HepG2 (cell line): ENCODE measurements around the gene NISCH. TPM values are rescaled to one million over a fixed set of nuclear protein-coding genes. Genes with fewer than 3 reads are reported as not detected.

ENCODE experiments used
- AKAP8 ChIP-seq: sonication (generic); formaldehyde crosslinking; IDR thresholded peaks from 2 replicates; pipeline ENCODE4 v1.5.1; 2020; ENCODE audit warnings: mild to moderate bottlenecking, missing genetic modification reagents
- ATF7 ChIP-seq, 2 experiments: fragments of 450-650 bp in 1 of 2; sonication (generic) in 1 of 2; formaldehyde crosslinking in 1 of 2; IDR thresholded peaks; 2 replicates each; pipeline versions ENCODE4 v1.4.0 to v1.6.1; 2016 to 2020; ENCODE audit warnings: antibody characterized with exemption in 1 of 2, mild to moderate bottlenecking in 1 of 2, missing genetic modification reagents in 1 of 2
- FOXA3 ChIP-seq: IDR thresholded peaks from 2 replicates; pipeline ENCODE4 v1.6.1; 2016; ENCODE audit warnings: missing genetic modification reagents, missing compliant biosample characterization
- MNT ChIP-seq: fragments of 450-650 bp; IDR thresholded peaks from 2 replicates; pipeline ENCODE4 v1.6.1; 2016
- NCOA2 ChIP-seq: sonication (generic); formaldehyde crosslinking; IDR thresholded peaks from 2 replicates; pipeline ENCODE4 v1.8.0; 2022; ENCODE audit warnings: inconsistent platforms
- POLR2A ChIP-seq, 2 experiments: IDR thresholded peaks; 2 replicates each; pipeline ENCODE4 v1.6.1; 2011; ENCODE audit warnings: low read depth in 2 of 2, low read length in 2 of 2, mild to moderate bottlenecking in 1 of 2, moderate library complexity in 1 of 2; ENCODE audit not compliant: insufficient read depth in 1 of 2
- RERE ChIP-seq: IDR thresholded peaks from 2 replicates; pipeline ENCODE4 v1.6.1; 2016; ENCODE audit warnings: low read depth, missing genetic modification reagents, missing compliant biosample characterization
- SMYD3 ChIP-seq: sonication (generic); formaldehyde crosslinking; IDR thresholded peaks from 2 replicates; pipeline ENCODE4 v1.8.1; 2023; ENCODE audit warnings: mild to moderate bottlenecking, missing genetic modification reagents
- TARDBP ChIP-seq: sonication (generic); formaldehyde crosslinking; IDR thresholded peaks from 2 replicates; pipeline ENCODE4 v1.8.0; 2022; ENCODE audit warnings: mild to moderate bottlenecking, missing genetic modification reagents
- ZNF331 ChIP-seq: sonication (generic); formaldehyde crosslinking; IDR thresholded peaks from 2 replicates; pipeline ENCODE4 v1.4.0; 2020; ENCODE audit warnings: missing genetic modification reagents
- ZNF460 ChIP-seq: sonication (generic); formaldehyde crosslinking; IDR thresholded peaks from 2 replicates; pipeline ENCODE4 v1.5.1; 2020; ENCODE audit warnings: missing genetic modification reagents, mild to moderate bottlenecking, borderline replicate concordance
- ZNF576 ChIP-seq: sonication (generic); formaldehyde crosslinking; IDR thresholded peaks from 2 replicates; pipeline ENCODE4 v1.4.0; 2020; ENCODE audit warnings: mild to moderate bottlenecking, missing genetic modification reagents
- ZNF652 ChIP-seq: IDR thresholded peaks from 2 replicates; pipeline ENCODE4 v1.6.1; 2016; ENCODE audit warnings: low read depth, borderline replicate concordance
- ZNF670 ChIP-seq: sonication (generic); formaldehyde crosslinking; IDR thresholded peaks from 2 replicates; pipeline ENCODE4 v1.8.0; 2022; ENCODE audit warnings: mild to moderate bottlenecking, missing genetic modification reagents, borderline replicate concordance
- ZNF703 ChIP-seq: sonication (generic); formaldehyde crosslinking; IDR thresholded peaks from 2 replicates; pipeline ENCODE4 v1.5.1; 2020; ENCODE audit warnings: missing genetic modification reagents, mild to moderate bottlenecking, moderate library complexity, borderline replicate concordance
- polyA plus RNA-seq, 8 experiments: library from polyadenylated mRNA; depleted of rRNA in 3 of 8; stranded (reverse) in 7 of 8; unstranded in 1 of 8; fragments of >200 nt; fragmentation: Illumina TruSeq in 4 of 8; extraction: Trizol in 4 of 8; gene quantifications; 2 replicates each; pipeline versions ENCODE4 v1.2.1 to v1.2.3, GENCODE V29; 2011 to 2016; ENCODE audit warnings: low read depth in 4 of 8, missing spikeins in 1 of 8, mixed read lengths in 1 of 8; ENCODE audit not compliant: insufficient read depth in 1 of 8
- total RNA-seq, 5 experiments: library from RNA; depleted of rRNA; stranded (reverse); fragments of >200 nt; fragmentation: Illumina TruSeq; extraction: Trizol; gene quantifications; 2 replicates each; pipeline ENCODE4 v1.2.3, GENCODE V29; 2016; ENCODE audit warnings: low read depth in 1 of 5
- TF ChIP-seq, protein P1 (sequence below): sonication (generic); formaldehyde crosslinking; IDR thresholded peaks from 2 replicates; pipeline ENCODE4 v1.5.1; 2020; ENCODE audit warnings: mild to moderate bottlenecking, missing genetic modification reagents
- TF ChIP-seq, protein P2 (sequence below): sonication (generic); formaldehyde crosslinking; IDR thresholded peaks from 2 replicates; pipeline ENCODE4 v1.5.0; 2020; ENCODE audit warnings: missing genetic modification reagents, mild to moderate bottlenecking, borderline replicate concordance

NISCH gene
- total and polyA plus RNA-seq, 2 of the 13 experiments (the other 11 are each of a cell fraction or from before 2014, with no cell fraction given), result 27.0 to 47.6 TPM

DNA sequence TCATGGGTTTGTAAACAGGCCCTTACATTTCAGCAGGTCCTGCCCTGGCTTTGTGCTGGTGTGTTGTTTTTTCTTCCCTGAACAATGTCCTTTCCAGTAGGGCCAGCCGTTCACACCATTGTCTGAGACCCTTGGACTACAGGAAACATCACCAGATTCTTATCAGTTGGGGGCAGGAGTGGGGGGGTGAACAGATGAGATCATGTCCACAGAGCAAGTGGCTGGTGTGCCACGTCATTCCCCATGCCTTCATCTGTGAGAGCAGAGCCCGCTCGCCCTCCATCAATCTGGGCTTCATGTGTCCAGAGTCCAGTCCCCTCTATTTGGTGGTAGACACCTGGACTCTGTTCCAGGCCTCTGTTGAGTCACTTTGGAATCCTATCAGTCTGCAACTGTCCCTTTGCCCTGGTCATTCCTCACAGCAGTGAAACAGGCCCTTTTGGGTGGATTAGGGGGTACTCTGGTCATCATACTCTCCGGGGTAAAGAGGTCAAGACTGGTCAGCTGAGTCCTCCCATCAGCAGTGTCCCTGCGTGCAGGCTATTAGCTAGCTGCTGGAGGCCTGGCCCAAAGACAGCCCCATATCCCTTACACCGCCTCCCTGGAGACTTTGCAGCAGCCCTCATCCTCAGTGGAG, 25.5 kb upstream of the NISCH start (continued):
- TF ChIP-seq ZNF331 (CRISPR knock-in tag), result no peak
- TF ChIP-seq SMYD3 (CRISPR knock-in tag), result no peak
- peak; percentile 54 for TF ChIP-seq NCOA2 (CRISPR knock-in tag)
- peak; percentile 81 for TF ChIP-seq FOXA3
- no peak for TF ChIP-seq ZNF576
- no peak for TF ChIP-seq MNT
- TF ChIP-seq ZNF703 (CRISPR knock-in tag), result no peak
- peak; percentile 89; the same call in 1 of the 2 replicates for TF ChIP-seq TARDBP (CRISPR knock-in tag)
- peak; percentile 92 for TF ChIP-seq ATF7 (IDR thresholded peaks at IDR 0.05)
- peak; percentile 98 for TF ChIP-seq ATF7 (CRISPR knock-in tag; IDR thresholded peaks at IDR 0.05)
- 0 out of 2 replicates have a peak, but pooled peaks have one; percentile 15 for TF ChIP-seq AKAP8 (CRISPR knock-in tag)
- TF ChIP-seq POLR2A (IDR thresholded peaks at IDR 0.05; ENCODE audit: insufficient read depth in 1 of 2, low read depth in 2 of 2, low read length in 2 of 2), result peak in 1 of 2 experiments; percentile 41; a peak in 1 of 4 replicates
- no peak for TF ChIP-seq ZNF670 (CRISPR knock-in tag)
- TF ChIP-seq RERE, result no peak
- TF ChIP-seq ZNF460, result no peak
- TF ChIP-seq, protein P1, sequence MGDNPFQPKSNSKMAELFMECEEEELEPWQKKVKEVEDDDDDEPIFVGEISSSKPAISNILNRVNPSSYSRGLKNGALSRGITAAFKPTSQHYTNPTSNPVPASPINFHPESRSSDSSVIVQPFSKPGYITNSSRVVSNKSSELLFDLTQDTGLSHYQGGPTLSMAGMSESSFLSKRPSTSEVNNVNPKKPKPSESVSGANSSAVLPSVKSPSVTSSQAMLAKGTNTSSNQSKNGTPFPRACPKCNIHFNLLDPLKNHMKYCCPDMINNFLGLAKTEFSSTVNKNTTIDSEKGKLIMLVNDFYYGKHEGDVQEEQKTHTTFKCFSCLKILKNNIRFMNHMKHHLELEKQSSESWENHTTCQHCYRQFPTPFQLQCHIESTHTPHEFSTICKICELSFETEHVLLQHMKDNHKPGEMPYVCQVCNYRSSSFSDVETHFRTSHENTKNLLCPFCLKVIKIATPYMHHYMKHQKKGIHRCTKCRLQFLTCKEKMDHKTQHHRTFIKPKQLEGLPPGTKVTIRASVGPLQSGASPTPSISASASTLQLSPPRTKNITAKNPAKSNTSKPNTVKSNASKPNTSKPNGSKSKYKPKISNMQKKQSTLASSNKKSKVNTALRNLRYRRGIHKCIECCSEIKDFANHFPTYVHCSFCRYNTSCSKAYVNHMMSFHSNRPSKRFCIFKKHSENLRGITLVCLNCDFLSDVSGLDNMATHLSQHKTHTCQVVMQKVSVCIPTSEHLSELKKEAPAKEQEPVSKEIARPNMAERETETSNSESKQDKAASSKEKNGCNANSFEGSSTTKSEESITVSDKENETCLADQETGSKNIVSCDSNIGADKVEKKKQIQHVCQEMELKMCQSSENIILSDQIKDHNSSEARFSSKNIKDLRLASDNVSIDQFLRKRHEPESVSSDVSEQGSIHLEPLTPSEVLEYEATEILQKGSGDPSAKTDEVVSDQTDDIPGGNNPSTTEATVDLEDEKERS, result peak; percentile 63; the same call in 1 of the 2 replicates
- peak; percentile 42; the same call in 1 of the 2 replicates for TF ChIP-seq ZNF652 (CRISPR knock-in tag)
- TF ChIP-seq, protein P2, sequence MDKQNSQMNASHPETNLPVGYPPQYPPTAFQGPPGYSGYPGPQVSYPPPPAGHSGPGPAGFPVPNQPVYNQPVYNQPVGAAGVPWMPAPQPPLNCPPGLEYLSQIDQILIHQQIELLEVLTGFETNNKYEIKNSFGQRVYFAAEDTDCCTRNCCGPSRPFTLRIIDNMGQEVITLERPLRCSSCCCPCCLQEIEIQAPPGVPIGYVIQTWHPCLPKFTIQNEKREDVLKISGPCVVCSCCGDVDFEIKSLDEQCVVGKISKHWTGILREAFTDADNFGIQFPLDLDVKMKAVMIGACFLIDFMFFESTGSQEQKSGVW (CRISPR knock-in tag), result no peak
